ENCODE data around the gene MPPED2.

Gene MPPED2

DNA sequence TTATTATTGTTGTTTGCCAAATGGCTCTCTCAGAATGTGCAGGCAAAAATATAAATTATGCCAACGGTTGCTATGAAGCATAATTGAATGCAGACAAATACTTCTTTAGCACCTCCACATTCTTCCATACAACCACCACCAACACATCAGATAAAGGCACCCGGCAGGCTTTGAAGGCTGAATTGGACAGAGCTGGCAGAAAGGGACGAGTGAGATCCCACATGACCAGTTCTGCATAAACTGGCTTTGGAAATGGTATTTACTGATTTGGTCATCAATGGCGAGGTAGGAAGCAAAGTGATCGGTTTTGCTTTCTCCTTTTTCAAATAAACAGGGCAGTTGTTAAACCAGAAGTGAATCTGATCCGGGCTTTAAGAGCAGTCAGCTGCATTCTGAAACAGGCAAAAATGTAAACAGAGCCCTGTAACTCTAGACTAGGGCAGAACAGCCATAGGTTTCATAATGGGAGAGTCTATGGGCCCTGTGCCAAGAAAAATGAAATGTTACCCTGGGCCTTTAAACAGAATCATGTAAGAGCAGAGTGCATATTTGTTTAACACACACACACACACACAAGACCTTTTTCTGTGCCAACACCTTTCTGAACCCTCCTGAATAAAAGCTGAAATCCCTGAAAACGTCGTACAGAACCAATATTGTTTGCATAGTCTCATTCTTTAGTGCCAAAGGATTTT lies 97.7 kb downstream of the MPPED2 start:
- no peak for TF ChIP-seq SPI1 (IDR thresholded peaks at IDR 0.05; ENCODE audit: borderline replicate concordance, low read depth)
- no peak for TF ChIP-seq GABPA (IDR thresholded peaks at IDR 0.05; ENCODE audit: low read depth)
- TF ChIP-seq, protein P1, sequence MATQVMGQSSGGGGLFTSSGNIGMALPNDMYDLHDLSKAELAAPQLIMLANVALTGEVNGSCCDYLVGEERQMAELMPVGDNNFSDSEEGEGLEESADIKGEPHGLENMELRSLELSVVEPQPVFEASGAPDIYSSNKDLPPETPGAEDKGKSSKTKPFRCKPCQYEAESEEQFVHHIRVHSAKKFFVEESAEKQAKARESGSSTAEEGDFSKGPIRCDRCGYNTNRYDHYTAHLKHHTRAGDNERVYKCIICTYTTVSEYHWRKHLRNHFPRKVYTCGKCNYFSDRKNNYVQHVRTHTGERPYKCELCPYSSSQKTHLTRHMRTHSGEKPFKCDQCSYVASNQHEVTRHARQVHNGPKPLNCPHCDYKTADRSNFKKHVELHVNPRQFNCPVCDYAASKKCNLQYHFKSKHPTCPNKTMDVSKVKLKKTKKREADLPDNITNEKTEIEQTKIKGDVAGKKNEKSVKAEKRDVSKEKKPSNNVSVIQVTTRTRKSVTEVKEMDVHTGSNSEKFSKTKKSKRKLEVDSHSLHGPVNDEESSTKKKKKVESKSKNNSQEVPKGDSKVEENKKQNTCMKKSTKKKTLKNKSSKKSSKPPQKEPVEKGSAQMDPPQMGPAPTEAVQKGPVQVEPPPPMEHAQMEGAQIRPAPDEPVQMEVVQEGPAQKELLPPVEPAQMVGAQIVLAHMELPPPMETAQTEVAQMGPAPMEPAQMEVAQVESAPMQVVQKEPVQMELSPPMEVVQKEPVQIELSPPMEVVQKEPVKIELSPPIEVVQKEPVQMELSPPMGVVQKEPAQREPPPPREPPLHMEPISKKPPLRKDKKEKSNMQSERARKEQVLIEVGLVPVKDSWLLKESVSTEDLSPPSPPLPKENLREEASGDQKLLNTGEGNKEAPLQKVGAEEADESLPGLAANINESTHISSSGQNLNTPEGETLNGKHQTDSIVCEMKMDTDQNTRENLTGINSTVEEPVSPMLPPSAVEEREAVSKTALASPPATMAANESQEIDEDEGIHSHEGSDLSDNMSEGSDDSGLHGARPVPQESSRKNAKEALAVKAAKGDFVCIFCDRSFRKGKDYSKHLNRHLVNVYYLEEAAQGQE (IDR thresholded peaks at IDR 0.05; ENCODE audit: insufficient replicate concordance, low read depth): no peak
- TF ChIP-seq, protein P2, sequence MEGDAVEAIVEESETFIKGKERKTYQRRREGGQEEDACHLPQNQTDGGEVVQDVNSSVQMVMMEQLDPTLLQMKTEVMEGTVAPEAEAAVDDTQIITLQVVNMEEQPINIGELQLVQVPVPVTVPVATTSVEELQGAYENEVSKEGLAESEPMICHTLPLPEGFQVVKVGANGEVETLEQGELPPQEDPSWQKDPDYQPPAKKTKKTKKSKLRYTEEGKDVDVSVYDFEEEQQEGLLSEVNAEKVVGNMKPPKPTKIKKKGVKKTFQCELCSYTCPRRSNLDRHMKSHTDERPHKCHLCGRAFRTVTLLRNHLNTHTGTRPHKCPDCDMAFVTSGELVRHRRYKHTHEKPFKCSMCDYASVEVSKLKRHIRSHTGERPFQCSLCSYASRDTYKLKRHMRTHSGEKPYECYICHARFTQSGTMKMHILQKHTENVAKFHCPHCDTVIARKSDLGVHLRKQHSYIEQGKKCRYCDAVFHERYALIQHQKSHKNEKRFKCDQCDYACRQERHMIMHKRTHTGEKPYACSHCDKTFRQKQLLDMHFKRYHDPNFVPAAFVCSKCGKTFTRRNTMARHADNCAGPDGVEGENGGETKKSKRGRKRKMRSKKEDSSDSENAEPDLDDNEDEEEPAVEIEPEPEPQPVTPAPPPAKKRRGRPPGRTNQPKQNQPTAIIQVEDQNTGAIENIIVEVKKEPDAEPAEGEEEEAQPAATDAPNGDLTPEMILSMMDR (IDR thresholded peaks at IDR 0.05; ENCODE audit: insufficient read depth, low read length): no peak
- no peak for TF ChIP-seq POLR2AphosphoS5 (IDR thresholded peaks at IDR 0.05; ENCODE audit: low read depth)
- no peak overlapping the region for H3K27ac ChIP-seq (replicated peaks)
- no peaks in the 10 kb centered on the region for H3K27me3 ChIP-seq (ENCODE audit: insufficient read depth, poor library complexity, severe bottlenecking)
- H3K4me3 ChIP-seq (replicated peaks; ENCODE audit: insufficient read depth, low read length): no peak overlapping the region
- no peak for DNase-seq (ENCODE audit: low read depth in 1 of 2, low spot score in 1 of 2)

DNA sequence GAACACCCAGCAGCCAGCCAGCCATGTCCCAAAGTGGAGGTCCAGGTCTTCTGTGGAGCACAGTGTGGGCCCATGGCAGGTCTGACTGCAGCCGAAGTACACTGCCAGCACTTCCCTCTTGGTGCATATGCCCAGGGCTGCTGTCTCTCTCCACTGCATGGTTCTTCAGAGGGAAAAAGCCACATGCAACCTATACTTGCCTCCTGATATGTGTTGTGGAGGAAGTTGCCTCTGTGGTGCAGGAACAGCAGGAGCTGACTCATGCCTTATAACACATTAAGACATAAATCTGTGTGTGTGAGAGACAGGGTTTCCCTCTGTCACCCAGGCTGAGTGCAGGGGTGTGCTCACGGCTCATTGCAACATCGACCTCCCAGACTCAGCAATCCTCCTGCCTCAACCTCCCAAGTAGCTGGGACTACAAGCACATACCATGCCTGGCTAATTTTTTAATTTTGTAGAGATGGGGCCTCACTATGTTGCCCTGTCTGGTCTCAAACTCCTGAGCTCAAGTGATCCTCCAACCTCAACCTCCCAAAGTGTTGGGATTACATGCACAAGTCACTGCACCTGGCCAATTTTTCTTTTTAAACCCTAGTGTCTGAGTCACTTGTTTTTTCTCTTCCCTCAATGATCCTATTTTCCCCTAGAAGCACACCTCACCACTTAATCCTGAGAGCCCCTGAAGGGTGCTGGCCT lies 98.8 kb downstream of the MPPED2 start:
- DNase-seq (ENCODE audit: low read depth in 1 of 2, low spot score in 1 of 2): peak; percentile 4 to 60
- Histone ChIP-seq H3K4me3 (replicated peaks; ENCODE audit: insufficient read depth, low read length) (no peak overlapping the region), H3K27ac (replicated peaks) (no peak overlapping the region), H3K27me3 (ENCODE audit: insufficient read depth, poor library complexity, severe bottlenecking) (no peaks in the 10 kb centered on the region)
- no peak for TF ChIP-seq GABPA (IDR thresholded peaks at IDR 0.05; ENCODE audit: low read depth)
- peak; percentile 16; the same call in 1 of the 2 replicates for TF ChIP-seq SPI1 (IDR thresholded peaks at IDR 0.05; ENCODE audit: borderline replicate concordance, low read depth)

DNA sequence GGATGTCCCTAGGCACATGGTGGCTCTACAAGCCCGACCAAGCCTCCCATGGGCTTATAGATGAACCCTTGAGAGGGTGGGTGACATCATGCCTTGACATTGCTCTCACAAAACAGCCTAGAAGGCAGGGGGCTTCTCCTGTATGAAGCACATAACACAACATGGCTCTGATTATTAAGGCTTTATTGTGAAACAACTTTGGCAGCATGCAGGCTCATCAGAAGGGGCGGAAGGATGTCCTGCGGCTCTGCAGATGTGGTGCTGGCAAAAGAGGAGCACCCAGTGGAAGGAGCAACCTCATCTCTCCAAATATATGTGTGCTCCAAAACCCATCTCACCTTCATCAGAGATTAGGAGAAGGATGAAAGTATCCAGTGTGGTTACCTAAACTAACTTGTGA lies 100.4 kb downstream of the MPPED2 start:
- no peak for TF ChIP-seq SPI1 (IDR thresholded peaks at IDR 0.05; ENCODE audit: borderline replicate concordance, low read depth)
- no peak for TF ChIP-seq GABPA (IDR thresholded peaks at IDR 0.05; ENCODE audit: low read depth)
- TF ChIP-seq, protein P2 (IDR thresholded peaks at IDR 0.05; ENCODE audit: insufficient read depth, low read length): no peak
- no peaks in the 10 kb centered on the region for H3K27me3 ChIP-seq (ENCODE audit: insufficient read depth, poor library complexity, severe bottlenecking)
- H3K4me3 ChIP-seq (replicated peaks; ENCODE audit: insufficient read depth, low read length): no peak overlapping the region
- no peak overlapping the region for H3K27ac ChIP-seq (replicated peaks)
- DNase-seq (ENCODE audit: low read depth in 1 of 2, low spot score in 1 of 2): no peak

DNA sequence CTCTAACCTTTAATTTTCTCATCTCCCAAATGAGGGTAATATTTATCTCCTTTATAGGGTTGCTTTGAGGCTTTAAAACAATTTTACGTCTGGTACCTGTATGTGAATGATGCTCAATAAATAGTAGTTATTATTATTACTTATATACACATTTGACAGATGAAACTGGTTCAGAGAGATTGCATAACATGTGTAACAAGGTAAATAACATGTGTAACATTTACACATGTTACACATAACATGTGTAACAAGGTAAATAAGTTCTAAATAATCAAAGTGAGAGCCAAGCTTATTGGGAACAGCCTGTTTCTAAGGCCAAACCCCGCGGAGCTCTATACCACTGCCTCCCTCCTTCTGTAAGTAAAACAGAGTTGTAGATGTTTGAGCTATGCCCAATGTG lies 100.9 kb downstream of the MPPED2 start:
- TF ChIP-seq, protein P1 (IDR thresholded peaks at IDR 0.05; ENCODE audit: insufficient replicate concordance, low read depth): no peak
- TF ChIP-seq, protein P2 (IDR thresholded peaks at IDR 0.05; ENCODE audit: insufficient read depth, low read length): no peak
- no peak for TF ChIP-seq SPI1 (IDR thresholded peaks at IDR 0.05; ENCODE audit: borderline replicate concordance, low read depth)
- no peak for TF ChIP-seq GABPA (IDR thresholded peaks at IDR 0.05; ENCODE audit: low read depth)
- Histone ChIP-seq H3K4me3 (replicated peaks; ENCODE audit: insufficient read depth, low read length) (no peak overlapping the region), H3K27ac (replicated peaks) (no peak overlapping the region), H3K27me3 (ENCODE audit: insufficient read depth, poor library complexity, severe bottlenecking) (no peaks in the 10 kb centered on the region)
- no peak for DNase-seq (ENCODE audit: low read depth in 1 of 2, low spot score in 1 of 2)

All from HL-60 (cell line).